Activated CD4-positive, alpha-beta T cell treated with anti-CD3 and anti-CD28 coated beads for 36 hours (primary cell): Measurements from ENCODE around the gene EFCAB8. TPM values are rescaled to one million over a fixed set of nuclear protein-coding genes. Genes with fewer than 3 reads are reported as not detected.

ENCODE experiments used
- ATAC-seq: fragments of 200-7000 bp; cut with Tn5 transposase; one replicate; pipeline ENCODE4 v1.10.0; 2021; ENCODE audit warnings: mild to moderate bottlenecking, moderate library complexity
- CTCF ChIA-PET: fragments of 350-600 bp; sonication (Branson Sonifier 250); formaldehyde crosslinking; loops from one replicate; lab custom pipeline; 2021; ENCODE audit warnings: antibody characterized with exemption; lab: Charles Lee
- POLR2A ChIA-PET: fragments of 350-600 bp; sonication (Branson Sonifier 250); formaldehyde crosslinking; loops from one replicate; lab custom pipeline; 2021; ENCODE audit warnings: antibody characterized with exemption, inconsistent platforms; lab: Charles Lee
- DNase-seq: peaks from one replicate; pipeline ENCODE4 v3.0.0-alpha.2; 2020
- H3K27ac Mint-ChIP-seq: one replicate; pipeline ENCODE4 v1.8.0; 2021; ENCODE audit warnings: mixed read lengths
- H3K27me3 Mint-ChIP-seq: one replicate; pipeline ENCODE4 v1.8.0; 2021; ENCODE audit warnings: mixed read lengths
- H3K36me3 Mint-ChIP-seq: one replicate; pipeline ENCODE4 v1.8.0; 2021; ENCODE audit warnings: low read depth, mixed read lengths
- H3K4me1 Mint-ChIP-seq: one replicate; pipeline ENCODE4 v1.8.0; 2021; ENCODE audit warnings: mixed read lengths
- H3K4me3 Mint-ChIP-seq: one replicate; pipeline ENCODE4 v1.8.0; 2021; ENCODE audit warnings: mild to moderate bottlenecking, moderate library complexity, mixed read lengths
- H3K9me3 Mint-ChIP-seq: one replicate; pipeline ENCODE4 v1.8.0; 2021; ENCODE audit warnings: low read depth, mixed read lengths
- intact Hi-C, 2 experiments: fragments of 100-400 bp; cut with DNase I in 1 of 2; cut with micrococcal nuclease in 1 of 2; formaldehyde crosslinking; loops; one replicate each; pipeline versions ENCODE4 v1.14.2 to v1.15.1; 2022 to 2024; cut with DNase I, micrococcal nuclease
- total RNA-seq, 2 experiments: library from RNA; stranded (reverse); gene quantifications; one replicate each; pipeline ENCODE4 v1.2.3, GENCODE V29; 2021

The EFCAB8 gene
- total RNA-seq, 2 experiments from 2014 or later = 0.37 to 0.40 TPM

GRCh38 chr20:32924781-32925180, 66.1 kb downstream of the EFCAB8 start:
- no peaks in the 10 kb centered on the region for H3K9me3 Mint-ChIP-seq
- DNase-seq (no peak), ATAC-seq (no peak)
- no peaks in the 10 kb centered on the region for H3K36me3 Mint-ChIP-seq
- POLR2A ChIA-PET = no interaction called here
- peaks cover 2% of the 10 kb centered on the region for H3K4me1 Mint-ChIP-seq
- no peak overlapping the region for H3K4me3 Mint-ChIP-seq
- intact Hi-C loops = no loop called here
- CTCF ChIA-PET = interaction anchor here (0.6 kb wide), 1 partner anchor 77 kb away, joined by 3 read pairs; no protein-coding TSS in a partner anchor
- no peak overlapping the region for H3K27ac Mint-ChIP-seq
- no peaks in the 10 kb centered on the region for H3K27me3 Mint-ChIP-seq

GRCh38 chr20:32925481-32926196, 66.9 kb downstream of the EFCAB8 start:
- Mint-ChIP-seq H3K36me3 (no peaks in the 10 kb centered on the region), H3K9me3 (no peaks in the 10 kb centered on the region), H3K4me3 (no peak overlapping the region), H3K4me1 (peaks cover 2% of the 10 kb centered on the region), H3K27me3 (no peaks in the 10 kb centered on the region), H3K27ac (no peak overlapping the region)
- intact Hi-C loops = no loop called here
- ChIA-PET POLR2A (no interaction called here), CTCF (interaction anchor here (1.2 to 2.0 kb wide), 2 partner anchors 20 to 79 kb away, joined by 3 to 7 read pairs; partner anchors contain the start of gene SUN5)
- DNase-seq = no peak
- no peak for ATAC-seq

- Mint-ChIP-seq H3K27ac (no peak overlapping the region), H3K9me3 (no peaks in the 10 kb centered on the region), H3K4me1 (peaks cover 2% of the 10 kb centered on the region), H3K4me3 (no peak overlapping the region), H3K36me3 (no peaks in the 10 kb centered on the region), H3K27me3 (no peaks in the 10 kb centered on the region)
- intact Hi-C loops = no loop called here
- ATAC-seq = no peak
- ChIA-PET POLR2A (no interaction called here), CTCF (interaction anchor here (0.6 kb wide), 1 partner anchor 77 kb away, joined by 3 read pairs; no protein-coding TSS in a partner anchor)
- no peak for DNase-seq
Measured at GRCh38 chr20:32929162-32929561, 70.4 kb downstream of the EFCAB8 start.

- H3K4me1 Mint-ChIP-seq = peaks cover 2% of the 10 kb centered on the region
- H3K9me3 Mint-ChIP-seq = no peaks in the 10 kb centered on the region
- ATAC-seq (no peak), DNase-seq (no peak)
- POLR2A ChIA-PET = no interaction called here
- no peaks in the 10 kb centered on the region for H3K27me3 Mint-ChIP-seq
- H3K27ac Mint-ChIP-seq = no peak overlapping the region
- no peaks in the 10 kb centered on the region for H3K36me3 Mint-ChIP-seq
- intact Hi-C loops = no loop called here
- CTCF ChIA-PET = interaction anchor here (0.6 kb wide), 1 partner anchor 16 kb away, joined by 3 read pairs; no protein-coding TSS in a partner anchor
- H3K4me3 Mint-ChIP-seq = no peak overlapping the region
Measured at GRCh38 chr20:32930181-32930580, 71.5 kb downstream of the EFCAB8 start.

- Mint-ChIP-seq H3K27me3 (no peaks in the 10 kb centered on the region), H3K4me3 (no peak overlapping the region), H3K36me3 (no peaks in the 10 kb centered on the region), H3K4me1 (peaks cover 2% of the 10 kb centered on the region), H3K27ac (no peak overlapping the region), H3K9me3 (no peaks in the 10 kb centered on the region)
- DNase-seq (no peak), ATAC-seq (no peak)
- CTCF ChIA-PET = interaction anchor here (0.6 kb wide), 1 partner anchor 15 kb away, joined by 3 read pairs; no protein-coding TSS in a partner anchor
- POLR2A ChIA-PET = no interaction called here
- intact Hi-C loops = no loop called here
Measured at GRCh38 chr20:32930701-32931100, 72.0 kb downstream of the EFCAB8 start.

GRCh38 chr20:32934580-32934979, 75.9 kb downstream of the EFCAB8 start:
- no peak for ATAC-seq
- intact Hi-C loops = no loop called here
- CTCF ChIA-PET = no interaction called here
- POLR2A ChIA-PET = no interaction called here
- no peak overlapping the region for H3K4me3 Mint-ChIP-seq
- no peaks in the 10 kb centered on the region for H3K27me3 Mint-ChIP-seq
- no peaks in the 10 kb centered on the region for H3K4me1 Mint-ChIP-seq
- H3K27ac Mint-ChIP-seq = no peak overlapping the region
- DNase-seq = no peak
- no peaks in the 10 kb centered on the region for H3K36me3 Mint-ChIP-seq
- no peaks in the 10 kb centered on the region for H3K9me3 Mint-ChIP-seq

GRCh38 chr20:32941155-32941885, 82.6 kb downstream of the EFCAB8 start:
- H3K4me1 Mint-ChIP-seq = peaks cover 12% of the 10 kb centered on the region
- H3K27me3 Mint-ChIP-seq = no peaks in the 10 kb centered on the region
- POLR2A ChIA-PET = no interaction called here
- H3K9me3 Mint-ChIP-seq = peaks cover 3% of the 10 kb centered on the region
- intact Hi-C loops = loop anchor here in 1 of 2 experiments (10.0 kb wide), 1 partner anchor 63 kb away; the partner anchor contains the start of genes BPIFB2 and SUN5
- DNase-seq (no peak), ATAC-seq (no peak)
- no peak overlapping the region for H3K4me3 Mint-ChIP-seq
- no peaks in the 10 kb centered on the region for H3K36me3 Mint-ChIP-seq
- CTCF ChIA-PET = interaction anchor here (0.7 kb wide), 1 partner anchor 40 kb away, joined by 3 read pairs; no protein-coding TSS in a partner anchor
- no peak overlapping the region for H3K27ac Mint-ChIP-seq

GRCh38 chr20:32943490-32944052, 84.8 kb downstream of the EFCAB8 start:
- POLR2A ChIA-PET = no interaction called here
- no peak overlapping the region for H3K4me3 Mint-ChIP-seq
- no peaks in the 10 kb centered on the region for H3K27me3 Mint-ChIP-seq
- peaks cover 21% of the 10 kb centered on the region for H3K4me1 Mint-ChIP-seq
- ATAC-seq (no peak), DNase-seq (no peak)
- CTCF ChIA-PET = interaction anchor here (0.7 to 3.6 kb wide), 10 partner anchors 7 to 165 kb away, joined by 3 to 25 read pairs (median 10); partner anchors contain the start of genes BPIFB2 and SUN5
- peaks cover 3% of the 10 kb centered on the region for H3K9me3 Mint-ChIP-seq
- no peaks in the 10 kb centered on the region for H3K36me3 Mint-ChIP-seq
- H3K27ac Mint-ChIP-seq = no peak overlapping the region
- intact Hi-C loops = loop anchor here in 1 of 2 experiments (10.0 kb wide), 1 partner anchor 61 kb away; the partner anchor contains the start of genes BPIFB2 and SUN5

GRCh38 chr20:32945710-32946221, 87.0 kb downstream of the EFCAB8 start:
- H3K9me3 Mint-ChIP-seq = peaks cover 3% of the 10 kb centered on the region
- intact Hi-C loops = loop anchor here (1.0 to 10.0 kb wide), 6 partner anchors 22 to 155 kb away; partner anchors contain the start of genes BPIFB2 (in 1 of the 2) and SUN5 (in 1 of the 2)

GRCh38 chr20:32946629-32947028, 87.9 kb downstream of the EFCAB8 start:
- ChIA-PET POLR2A (no interaction called here), CTCF (interaction anchor here (0.8 to 3.6 kb wide), 17 partner anchors 8 to 347 kb away, joined by 3 to 25 read pairs (median 10); partner anchors contain the start of genes BPIFB2 and SUN5)
- Mint-ChIP-seq H3K9me3 (peaks cover under 1% of the 10 kb centered on the region), H3K4me3 (no peak overlapping the region), H3K36me3 (no peaks in the 10 kb centered on the region), H3K4me1 (peaks cover 44% of the 10 kb centered on the region), H3K27ac (peak overlapping the region; percentile 64), H3K27me3 (no peaks in the 10 kb centered on the region)
- peak; percentile 38 for ATAC-seq
- intact Hi-C loops = loop anchor here (1.0 to 10.0 kb wide), 2 partner anchors 21 to 58 kb away; partner anchors contain the start of genes BPIFB2 (in 1 of the 2) and SUN5 (in 1 of the 2)
- DNase-seq = no peak

More at GRCh38 chr20:32945710-32946221, 87.0 kb downstream of the EFCAB8 start:
- Mint-ChIP-seq H3K27me3 (no peaks in the 10 kb centered on the region), H3K36me3 (no peaks in the 10 kb centered on the region), H3K4me1 (peaks cover 36% of the 10 kb centered on the region), H3K27ac (peak overlapping the region; percentile 64), H3K4me3 (no peak overlapping the region)
- CTCF ChIA-PET = interaction anchor here (0.6 to 3.6 kb wide), 34 partner anchors 9 to 407 kb away, joined by 3 to 25 read pairs (median 6); partner anchors contain the start of genes BPIFB2 and SUN5
- ATAC-seq (peak; percentile 93), DNase-seq (peak; percentile 45)
- POLR2A ChIA-PET = interaction anchor here (0.7 to 1.2 kb wide), 3 partner anchors 25 to 1505 kb away, joined by 3 to 4 read pairs (median 3); no protein-coding TSS in a partner anchor
